Measurements from ENCODE around the gene DOCK2.
"Not testable (repeated sequence)": the region's sequence is repeated elsewhere in the genome, so short reads cannot be mapped to it uniquely, and the experiment has no call there.

DOCK2 gene

DNA sequence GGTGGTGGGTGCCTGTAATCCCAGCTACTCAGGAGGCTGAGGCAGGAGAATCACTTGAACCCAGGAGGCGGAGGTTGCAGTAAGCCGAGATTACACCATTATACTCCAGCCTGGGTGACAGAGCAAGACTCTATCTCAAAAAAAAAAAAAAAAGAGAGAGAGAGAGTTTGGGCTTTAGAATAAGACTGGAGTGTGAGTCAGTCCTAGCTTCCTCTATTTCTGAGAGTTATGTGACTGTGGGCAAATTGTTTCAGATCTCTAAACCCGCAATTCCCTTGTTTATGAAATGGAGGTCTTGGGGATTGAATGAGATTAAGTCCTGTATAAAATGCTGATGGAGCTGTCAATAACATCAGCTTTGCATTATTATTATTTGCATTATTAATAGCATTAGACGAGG is 316.1 kb downstream of the DOCK2 start:
- not testable (repeated sequence) for H3K4ac ChIP-seq (ENCODE audit: low read length); H4K8ac ChIP-seq (ENCODE audit: low read depth, low read length); H3K27ac ChIP-seq (replicated peaks; ENCODE audit: low read length); H4K91ac ChIP-seq (ENCODE audit: low read depth, low read length, poor library complexity); H3K4me2 ChIP-seq (ENCODE audit: insufficient read depth, low read length, poor library complexity, severe bottlenecking); H2BK12ac ChIP-seq (ENCODE audit: low read length); H3K27me3 ChIP-seq (ENCODE audit: control insufficient read depth in 3 of 3, insufficient read depth in 3 of 3, low read depth in 1 of 3, low read length in 3 of 3); H3K9me3 ChIP-seq (replicated peaks in 1 of 2; ENCODE audit: control insufficient read depth in 2 of 2, insufficient read depth in 1 of 2, low read depth in 1 of 2, low read length in 2 of 2); H2AK5ac ChIP-seq (ENCODE audit: low read depth, low read length); H2BK15ac ChIP-seq (ENCODE audit: low read length); H3K14ac ChIP-seq (ENCODE audit: low read length); H3K4me3 ChIP-seq (ENCODE audit: low read length in 2 of 2); H3K23ac ChIP-seq (ENCODE audit: low read depth, low read length, poor library complexity); H3K9ac ChIP-seq (ENCODE audit: low read depth, low read length, poor library complexity); H3K4me1 ChIP-seq (ENCODE audit: control insufficient read depth in 2 of 2, insufficient read depth in 1 of 2, low read depth in 1 of 2, low read length in 2 of 2); H2BK5ac ChIP-seq (ENCODE audit: low read length); H3K79me1 ChIP-seq (ENCODE audit: low read depth, low read length); H2BK120ac ChIP-seq (ENCODE audit: low read depth, low read length); DNase-seq (ENCODE audit: low spot score); H3K18ac ChIP-seq (ENCODE audit: low read length); H3K36me3 ChIP-seq (replicated peaks in 1 of 2; ENCODE audit: control insufficient read depth in 2 of 2, insufficient read depth in 2 of 2, low read length in 2 of 2); H2AFZ ChIP-seq (ENCODE audit: low read length)
- no CpG with 5 or more reads among the region's 4 CpGs for WGBS, 2 donors (ENCODE audit: extremely low coverage in 2 of 2, insufficient read length in 2 of 2, insufficient replicate concordance in 1 of 2)

DNA sequence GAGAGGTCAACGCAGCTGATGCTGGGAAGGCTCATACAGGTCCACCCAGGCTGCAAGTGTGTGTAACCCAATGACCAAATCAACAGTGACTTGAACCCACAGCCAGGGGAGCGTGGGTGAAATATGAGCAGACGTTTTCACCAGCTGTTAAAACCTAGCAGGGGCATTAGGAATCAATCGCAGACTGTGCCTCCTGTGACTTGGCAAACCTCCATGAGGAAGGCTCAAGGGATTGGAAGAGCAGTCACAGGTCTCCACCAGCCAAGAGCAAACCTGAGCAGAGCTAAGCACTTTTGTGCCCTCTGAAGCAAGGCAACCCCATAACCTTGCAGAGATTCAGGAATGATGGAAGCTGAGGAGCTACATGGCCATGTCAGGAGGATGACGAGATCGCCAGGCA is 317.7 kb downstream of the DOCK2 start:
- no peak overlapping the region for H4K8ac ChIP-seq (ENCODE audit: low read depth, low read length)
- H2AK5ac ChIP-seq (ENCODE audit: low read depth, low read length) = peak overlapping the region; percentile 8
- H3K9ac ChIP-seq (ENCODE audit: low read depth, low read length, poor library complexity) = no peak overlapping the region
- H3K4me1 ChIP-seq (ENCODE audit: control insufficient read depth in 2 of 2, insufficient read depth in 1 of 2, low read depth in 1 of 2, low read length in 2 of 2) = no peaks in the 10 kb centered on the region
- no peak overlapping the region for H2BK120ac ChIP-seq (ENCODE audit: low read depth, low read length)
- no peaks in the 10 kb centered on the region for H3K36me3 ChIP-seq (replicated peaks in 1 of 2; ENCODE audit: control insufficient read depth in 2 of 2, insufficient read depth in 2 of 2, low read length in 2 of 2)
- H3K27ac ChIP-seq (replicated peaks; ENCODE audit: low read length) = no peak overlapping the region
- H3K4me2 ChIP-seq (ENCODE audit: insufficient read depth, low read length, poor library complexity, severe bottlenecking) = no peak overlapping the region
- no peak overlapping the region for H3K14ac ChIP-seq (ENCODE audit: low read length)
- H3K4me3 ChIP-seq (ENCODE audit: low read length in 2 of 2) = no peak overlapping the region
- no peak for DNase-seq (ENCODE audit: low spot score)
- no peaks in the 10 kb centered on the region for H3K79me1 ChIP-seq (ENCODE audit: low read depth, low read length)
- H2AFZ ChIP-seq (ENCODE audit: low read length) = no peak overlapping the region
- H3K4ac ChIP-seq (ENCODE audit: low read length) = no peak overlapping the region
- no peak overlapping the region for H2BK5ac ChIP-seq (ENCODE audit: low read length)
- peak overlapping the region; percentile 37 for H3K18ac ChIP-seq (ENCODE audit: low read length)
- no peak overlapping the region for H3K23ac ChIP-seq (ENCODE audit: low read depth, low read length, poor library complexity)
- no peak overlapping the region for H2BK12ac ChIP-seq (ENCODE audit: low read length)
- no peaks in the 10 kb centered on the region for H3K27me3 ChIP-seq (ENCODE audit: control insufficient read depth in 3 of 3, insufficient read depth in 3 of 3, low read depth in 1 of 3, low read length in 3 of 3)
- H2BK15ac ChIP-seq (ENCODE audit: low read length) = no peak overlapping the region
- no peaks in the 10 kb centered on the region for H3K9me3 ChIP-seq (replicated peaks in 1 of 2; ENCODE audit: control insufficient read depth in 2 of 2, insufficient read depth in 1 of 2, low read depth in 1 of 2, low read length in 2 of 2)
- H4K91ac ChIP-seq (ENCODE audit: low read depth, low read length, poor library complexity) = no peak overlapping the region
- no CpG with 5 or more reads among the region's 6 CpGs for WGBS, 2 donors (ENCODE audit: extremely low coverage in 2 of 2, insufficient read length in 2 of 2, insufficient replicate concordance in 1 of 2)

DNA sequence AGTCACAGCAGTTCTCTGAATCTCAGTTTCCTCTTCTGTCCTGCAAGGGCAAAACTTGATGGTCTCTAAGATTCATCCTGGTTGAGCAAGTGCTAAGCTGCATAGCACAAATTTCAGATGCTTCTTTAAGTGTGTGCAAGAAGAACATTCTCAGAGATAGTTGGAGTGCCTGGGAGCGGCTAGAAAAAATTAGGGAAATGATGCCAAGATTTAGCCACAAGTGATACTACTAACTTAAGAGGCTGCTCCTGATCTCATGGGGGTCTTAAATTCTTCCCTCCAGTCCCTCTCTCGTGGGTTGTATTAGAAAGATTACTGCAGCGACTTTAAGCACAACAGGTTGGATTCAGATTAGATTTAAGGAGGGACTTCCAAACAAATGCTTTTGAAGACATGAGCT is 319.1 kb downstream of the DOCK2 start:
- WGBS, 2 donors (ENCODE audit: extremely low coverage in 2 of 2, insufficient read length in 2 of 2, insufficient replicate concordance in 1 of 2) = no CpG with 5 or more reads among the region's 3 CpGs
- H3K9me3 ChIP-seq (replicated peaks in 1 of 2; ENCODE audit: control insufficient read depth in 2 of 2, insufficient read depth in 1 of 2, low read depth in 1 of 2, low read length in 2 of 2) = no peaks in the 10 kb centered on the region

DNA sequence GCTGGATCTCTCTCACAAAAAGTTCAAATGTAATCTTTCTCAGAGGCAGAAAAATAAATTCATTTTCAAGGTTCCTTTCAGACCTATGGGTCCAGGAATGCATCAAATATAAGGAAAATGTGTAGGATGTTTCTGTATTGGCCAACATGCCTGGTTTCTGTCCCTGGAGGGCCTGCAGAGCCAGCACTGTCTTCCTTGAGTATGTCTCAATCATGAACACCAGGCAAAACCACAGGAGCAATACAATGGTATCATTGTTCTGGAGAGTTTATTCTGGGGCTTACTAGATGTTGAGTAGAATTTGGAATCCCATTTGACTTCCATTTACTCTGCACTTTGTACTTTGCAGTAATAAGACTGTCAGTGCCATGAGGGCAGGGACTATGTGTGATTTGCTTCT is 319.7 kb downstream of the DOCK2 start:
- Histone ChIP-seq H4K8ac (ENCODE audit: low read depth, low read length) (no peak overlapping the region), H3K14ac (ENCODE audit: low read length) (no peak overlapping the region), H3K9me3 (replicated peaks in 1 of 2; ENCODE audit: control insufficient read depth in 2 of 2, insufficient read depth in 1 of 2, low read depth in 1 of 2, low read length in 2 of 2) (no peaks in the 10 kb centered on the region), H3K4me3 (ENCODE audit: low read length in 2 of 2) (no peak overlapping the region), H3K9ac (ENCODE audit: low read depth, low read length, poor library complexity) (no peak overlapping the region), H3K4me1 (ENCODE audit: control insufficient read depth in 2 of 2, insufficient read depth in 1 of 2, low read depth in 1 of 2, low read length in 2 of 2) (no peaks in the 10 kb centered on the region), H3K79me1 (ENCODE audit: low read depth, low read length) (no peaks in the 10 kb centered on the region), H2BK12ac (ENCODE audit: low read length) (no peak overlapping the region), H3K36me3 (replicated peaks in 1 of 2; ENCODE audit: control insufficient read depth in 2 of 2, insufficient read depth in 2 of 2, low read length in 2 of 2) (no peaks in the 10 kb centered on the region), H3K27ac (replicated peaks; ENCODE audit: low read length) (no peak overlapping the region), H2AK5ac (ENCODE audit: low read depth, low read length) (no peak overlapping the region), H4K91ac (ENCODE audit: low read depth, low read length, poor library complexity) (no peak overlapping the region), H3K4me2 (ENCODE audit: insufficient read depth, low read length, poor library complexity, severe bottlenecking) (no peak overlapping the region), H2BK5ac (ENCODE audit: low read length) (no peak overlapping the region), H3K27me3 (ENCODE audit: control insufficient read depth in 3 of 3, insufficient read depth in 3 of 3, low read depth in 1 of 3, low read length in 3 of 3) (no peaks in the 10 kb centered on the region), H3K18ac (ENCODE audit: low read length) (no peak overlapping the region), H2BK120ac (ENCODE audit: low read depth, low read length) (no peak overlapping the region), H2BK15ac (ENCODE audit: low read length) (no peak overlapping the region), H3K23ac (ENCODE audit: low read depth, low read length, poor library complexity) (no peak overlapping the region), H3K4ac (ENCODE audit: low read length) (no peak overlapping the region), H2AFZ (ENCODE audit: low read length) (no peak overlapping the region)
- no peak for DNase-seq (ENCODE audit: low spot score)

More for the DNA sequence above, 319.1 kb downstream of the DOCK2 start:
- Histone ChIP-seq H3K18ac (ENCODE audit: low read length) (no peak overlapping the region), H3K9ac (ENCODE audit: low read depth, low read length, poor library complexity) (no peak overlapping the region), H2BK15ac (ENCODE audit: low read length) (no peak overlapping the region), H4K91ac (ENCODE audit: low read depth, low read length, poor library complexity) (no peak overlapping the region), H2AFZ (ENCODE audit: low read length) (no peak overlapping the region), H3K14ac (ENCODE audit: low read length) (no peak overlapping the region), H3K27ac (replicated peaks; ENCODE audit: low read length) (no peak overlapping the region), H3K23ac (ENCODE audit: low read depth, low read length, poor library complexity) (no peak overlapping the region), H3K4ac (ENCODE audit: low read length) (no peak overlapping the region), H4K8ac (ENCODE audit: low read depth, low read length) (no peak overlapping the region), H3K79me1 (ENCODE audit: low read depth, low read length) (no peaks in the 10 kb centered on the region), H2BK12ac (ENCODE audit: low read length) (no peak overlapping the region), H3K36me3 (replicated peaks in 1 of 2; ENCODE audit: control insufficient read depth in 2 of 2, insufficient read depth in 2 of 2, low read length in 2 of 2) (no peaks in the 10 kb centered on the region), H3K4me1 (ENCODE audit: control insufficient read depth in 2 of 2, insufficient read depth in 1 of 2, low read depth in 1 of 2, low read length in 2 of 2) (no peaks in the 10 kb centered on the region), H3K4me2 (ENCODE audit: insufficient read depth, low read length, poor library complexity, severe bottlenecking) (no peak overlapping the region), H2BK5ac (ENCODE audit: low read length) (no peak overlapping the region), H2BK120ac (ENCODE audit: low read depth, low read length) (no peak overlapping the region), H2AK5ac (ENCODE audit: low read depth, low read length) (no peak overlapping the region), H3K4me3 (ENCODE audit: low read length in 2 of 2) (no peak overlapping the region), H3K27me3 (ENCODE audit: control insufficient read depth in 3 of 3, insufficient read depth in 3 of 3, low read depth in 1 of 3, low read length in 3 of 3) (no peaks in the 10 kb centered on the region)
- DNase-seq (ENCODE audit: low spot score) = no peak

Data from neuronal stem cell (in vitro differentiated cells).